Adrenal gland (tissue), 5 donors: ENCODE measurements around the gene KMT2D.

Source experiments
- POLR2A ChIP-seq, 2 donors: fragments of 450-650 bp; IDR thresholded peaks; one replicate each; pipeline ENCODE4 v1.6.1; 2017; ENCODE audit warnings: antibody characterized with exemption in 2 of 2, mild to moderate bottlenecking in 2 of 2, moderate library complexity in 1 of 2
- TF ChIP-seq, protein P1 (sequence below), 6 experiments: fragments of 450-650 bp in 4 of 6; fragments of 200-600 bp in 2 of 6; sonication (generic) in 1 of 6; IDR thresholded peaks; 1 replicate in 5 of 6; 2 replicates in 1 of 6; pipeline versions ENCODE4 v1.5.1 to v1.8.0; 2016 to 2021; ENCODE audit warnings: antibody characterized with exemption in 6 of 6, mild to moderate bottlenecking in 2 of 6, moderate library complexity in 1 of 6
- donor health status: DM: no; HTN: no; CAD: no.

DNA sequence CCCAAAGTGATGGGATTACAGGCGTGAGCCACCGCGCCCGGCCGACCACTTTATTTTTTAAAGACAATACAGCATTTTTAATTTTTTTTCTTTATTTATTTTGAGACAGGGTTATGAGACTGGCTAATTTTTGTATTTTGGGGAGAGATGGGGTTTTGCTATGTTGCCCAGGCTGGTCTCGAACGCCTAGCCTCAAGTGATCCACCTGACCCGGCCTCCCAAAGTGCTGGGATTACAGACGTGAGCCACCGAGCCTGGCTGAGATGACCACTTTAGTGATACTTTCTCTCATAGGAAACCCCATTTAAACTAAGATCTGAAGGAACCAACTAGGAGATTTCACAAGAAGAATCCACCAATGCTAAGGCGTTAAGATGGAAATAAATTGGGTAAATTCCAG is 10.4 kb upstream of the KMT2D start:
- TF ChIP-seq, protein P1, sequence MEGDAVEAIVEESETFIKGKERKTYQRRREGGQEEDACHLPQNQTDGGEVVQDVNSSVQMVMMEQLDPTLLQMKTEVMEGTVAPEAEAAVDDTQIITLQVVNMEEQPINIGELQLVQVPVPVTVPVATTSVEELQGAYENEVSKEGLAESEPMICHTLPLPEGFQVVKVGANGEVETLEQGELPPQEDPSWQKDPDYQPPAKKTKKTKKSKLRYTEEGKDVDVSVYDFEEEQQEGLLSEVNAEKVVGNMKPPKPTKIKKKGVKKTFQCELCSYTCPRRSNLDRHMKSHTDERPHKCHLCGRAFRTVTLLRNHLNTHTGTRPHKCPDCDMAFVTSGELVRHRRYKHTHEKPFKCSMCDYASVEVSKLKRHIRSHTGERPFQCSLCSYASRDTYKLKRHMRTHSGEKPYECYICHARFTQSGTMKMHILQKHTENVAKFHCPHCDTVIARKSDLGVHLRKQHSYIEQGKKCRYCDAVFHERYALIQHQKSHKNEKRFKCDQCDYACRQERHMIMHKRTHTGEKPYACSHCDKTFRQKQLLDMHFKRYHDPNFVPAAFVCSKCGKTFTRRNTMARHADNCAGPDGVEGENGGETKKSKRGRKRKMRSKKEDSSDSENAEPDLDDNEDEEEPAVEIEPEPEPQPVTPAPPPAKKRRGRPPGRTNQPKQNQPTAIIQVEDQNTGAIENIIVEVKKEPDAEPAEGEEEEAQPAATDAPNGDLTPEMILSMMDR (IDR thresholded peaks at IDR 0.05), result no peak
- no peak for TF ChIP-seq POLR2A (IDR thresholded peaks at IDR 0.05)
